Amniotic stem cell (primary cell): ENCODE data around the gene U2AF1L4.

Experiments
- DNase-seq: peaks from one replicate; lab custom pipeline; 2025; lab: John Stamatoyannopoulos, UW

U2AF1L4 gene

DNA sequence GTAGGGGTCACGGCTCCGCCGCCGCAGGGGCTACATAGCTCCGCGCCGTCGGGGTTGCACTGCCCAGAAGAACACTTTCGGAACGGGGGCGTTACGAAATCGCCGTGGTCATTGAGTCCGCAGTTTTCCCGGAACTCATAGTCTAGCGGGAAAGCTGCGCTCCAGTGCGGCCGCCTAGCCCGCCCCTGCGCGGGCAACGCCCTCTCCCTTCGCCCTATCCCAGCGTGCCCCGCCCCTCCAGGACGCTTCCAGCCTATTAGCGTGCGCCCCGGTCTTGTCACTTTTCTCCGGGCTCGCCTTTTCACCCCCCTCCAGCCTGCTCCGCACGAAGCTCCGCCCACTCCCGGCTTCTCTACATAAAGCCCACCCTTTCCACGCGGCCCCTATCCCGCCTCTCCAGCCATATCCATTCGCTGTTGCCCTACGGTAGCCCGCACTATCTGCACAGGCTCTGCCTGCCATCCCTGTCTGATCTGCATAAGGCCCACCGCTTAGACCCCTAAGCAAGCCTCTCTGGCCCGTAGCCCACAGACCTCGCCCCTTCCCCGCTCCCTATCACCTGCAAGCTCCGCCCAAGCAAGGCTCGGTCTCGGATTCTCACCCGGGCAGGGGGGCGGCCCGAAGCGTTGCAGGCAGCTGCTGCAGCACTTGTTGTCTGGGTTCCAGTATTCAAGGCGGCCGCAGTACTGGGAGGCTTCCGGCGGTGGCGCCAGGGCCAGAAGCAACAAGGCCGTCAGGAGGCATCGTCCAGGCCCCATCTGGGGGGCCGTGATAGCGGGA lies 4.6 kb downstream of the U2AF1L4 start:
- DNase-seq: peak; percentile 91

GRCh38 chr19:35740108-35740422 lies 5.2 kb downstream of the U2AF1L4 start:
- DNase-seq: no peak

DNA sequence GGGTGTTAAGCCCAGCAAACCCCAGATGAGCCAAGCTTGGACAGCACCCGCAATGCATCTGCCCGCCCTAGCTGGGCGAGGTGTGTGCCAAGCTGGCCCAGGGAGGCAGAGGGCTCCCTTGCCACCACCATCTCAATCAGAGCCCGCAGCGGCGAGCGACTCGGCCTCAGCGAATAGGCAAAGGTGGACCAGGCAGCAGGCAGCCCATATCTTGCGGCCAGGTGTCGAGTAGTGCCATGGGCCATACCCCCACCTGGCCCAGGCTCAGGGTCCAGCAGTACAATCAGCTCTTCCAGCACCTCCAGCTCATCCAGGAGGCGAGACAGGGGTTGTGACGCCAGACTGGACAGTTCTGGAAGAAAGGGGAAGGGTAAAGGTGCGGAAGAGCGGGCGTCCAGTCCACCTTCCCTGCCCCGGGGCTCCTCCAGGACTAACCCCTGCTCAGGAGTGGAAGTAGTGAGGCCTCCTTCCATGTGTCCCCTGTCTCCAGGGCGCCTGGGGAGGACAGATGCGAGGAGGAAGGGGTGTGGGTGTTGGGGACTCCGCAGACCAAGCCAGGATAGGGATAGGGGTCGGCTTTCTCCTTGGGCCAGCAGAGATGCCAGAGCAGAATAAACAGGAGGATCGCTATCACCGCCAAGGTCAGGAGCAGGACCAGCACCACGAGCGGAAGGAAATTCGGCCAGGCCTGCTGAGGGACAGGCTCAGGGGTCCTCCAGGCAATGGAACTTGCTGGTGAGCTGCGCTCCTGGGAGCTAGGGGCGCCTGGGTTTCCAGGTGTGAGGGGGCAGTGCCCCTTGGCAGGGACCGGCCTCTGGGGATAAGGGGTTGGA lies 5.7 kb downstream of the U2AF1L4 start:
- DNase-seq: no peak

DNA sequence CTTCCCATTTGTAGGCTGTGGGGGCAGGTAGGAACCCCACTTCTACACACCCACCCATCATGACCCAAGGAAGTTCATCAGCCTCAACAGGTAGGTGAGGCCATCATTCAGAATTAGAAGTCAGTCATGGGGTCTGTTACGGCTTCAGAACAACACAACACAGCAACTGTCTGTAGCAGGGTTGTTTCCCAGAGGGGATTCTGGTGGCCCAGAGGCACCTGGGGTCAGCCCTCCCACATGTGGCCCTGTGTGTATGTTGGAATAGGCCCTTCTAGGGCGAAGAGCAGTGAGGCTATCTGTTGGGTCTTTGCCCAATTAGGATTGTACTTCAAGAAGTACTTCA lies 6.4 kb downstream of the U2AF1L4 start:
- DNase-seq: no peak

- no peak for DNase-seq
These were observed 7.0 kb downstream of the U2AF1L4 start for GRCh38 chr19:35738021-35738886.

DNA sequence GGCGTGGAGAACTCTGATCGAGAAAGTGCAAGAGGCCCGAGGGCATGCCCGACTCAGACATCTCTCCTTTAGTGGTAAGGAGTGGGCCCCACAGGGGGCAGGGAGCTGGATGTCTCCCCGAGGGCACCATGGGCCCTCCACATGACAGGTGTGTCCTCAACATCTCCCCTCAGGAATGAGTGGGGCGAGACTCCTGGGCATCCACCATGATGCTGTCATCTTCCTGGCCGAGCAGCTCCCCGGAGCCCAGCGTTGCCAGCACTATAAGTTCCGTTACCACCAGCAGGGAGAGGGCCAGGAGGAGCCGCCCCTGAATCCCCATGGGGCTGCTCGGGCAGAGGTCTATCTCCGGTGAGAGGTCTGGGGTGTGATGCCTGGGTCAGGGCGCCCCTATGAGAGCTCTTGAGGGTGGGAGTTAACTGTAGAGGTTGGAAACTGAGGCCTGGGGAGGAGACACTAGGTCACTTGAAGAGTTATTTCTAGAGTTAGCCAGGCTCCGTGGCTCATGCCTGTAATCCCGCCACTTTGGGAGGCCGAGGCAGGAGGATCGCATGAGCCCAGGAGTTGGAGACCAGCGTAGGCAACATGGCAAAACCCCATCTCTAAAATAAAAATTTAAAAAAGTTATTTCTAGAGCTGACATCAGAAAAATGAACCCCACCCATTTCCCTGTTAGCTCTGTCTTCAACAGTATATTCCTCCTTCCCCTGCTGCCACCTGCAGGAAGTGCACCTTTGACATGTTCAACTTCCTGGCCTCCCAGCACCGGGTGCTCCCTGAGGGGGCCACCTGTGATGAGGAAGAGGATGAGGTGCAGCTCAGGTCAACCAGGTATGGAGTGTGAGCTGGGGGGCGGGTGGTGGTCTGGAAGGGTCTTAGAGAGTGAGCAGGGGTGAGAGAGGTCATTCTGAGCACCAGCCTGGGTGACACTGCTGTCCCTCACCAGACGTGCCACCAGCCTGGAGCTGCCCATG lies 8.0 kb downstream of the U2AF1L4 start:
- DNase-seq: no peak

DNA sequence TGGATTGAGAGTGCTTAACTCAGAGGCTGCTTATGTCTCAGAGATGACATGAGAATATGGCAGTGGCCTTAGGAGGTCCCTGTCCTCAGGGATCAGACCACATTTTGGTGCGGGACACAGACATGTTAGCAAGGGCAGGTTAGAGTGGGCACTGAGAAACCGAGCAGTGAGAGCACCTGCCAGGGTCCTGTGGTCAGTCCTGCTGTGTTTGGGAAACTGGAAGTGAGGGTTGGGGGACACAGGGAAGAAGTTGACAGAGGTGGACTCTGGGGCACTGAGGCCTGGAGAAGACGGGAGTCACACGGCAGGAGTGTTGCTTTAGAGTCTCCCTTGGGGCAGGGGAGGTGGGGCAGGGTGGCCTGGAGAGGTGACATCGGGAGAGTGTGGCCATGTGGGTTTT lies 10.3 kb downstream of the U2AF1L4 start:
- no peak for DNase-seq

DNA sequence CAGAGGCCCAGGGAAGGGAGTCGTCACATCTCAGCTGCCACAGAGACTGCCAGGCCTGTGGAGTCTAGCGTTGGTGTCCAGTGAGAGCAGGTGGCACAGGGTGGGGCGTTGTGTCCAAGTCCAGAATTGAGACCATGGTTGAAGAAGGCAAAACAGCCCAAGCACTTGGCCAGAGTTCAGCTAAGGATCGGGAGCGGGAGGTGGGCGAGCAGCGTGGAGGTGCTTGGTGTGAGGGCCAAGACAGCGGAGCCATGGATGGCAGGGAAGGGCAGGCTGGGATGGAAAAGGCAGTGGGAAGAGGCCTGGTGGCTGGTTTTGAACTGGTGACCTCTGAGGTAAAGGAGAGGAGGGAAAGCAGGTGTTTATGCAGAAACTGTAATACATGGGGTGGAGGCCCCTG lies 10.9 kb downstream of the U2AF1L4 start:
- DNase-seq: no peak

- DNase-seq: no peak
These were observed 11.8 kb downstream of the U2AF1L4 start for GRCh38 chr19:35733180-35734125.

DNA sequence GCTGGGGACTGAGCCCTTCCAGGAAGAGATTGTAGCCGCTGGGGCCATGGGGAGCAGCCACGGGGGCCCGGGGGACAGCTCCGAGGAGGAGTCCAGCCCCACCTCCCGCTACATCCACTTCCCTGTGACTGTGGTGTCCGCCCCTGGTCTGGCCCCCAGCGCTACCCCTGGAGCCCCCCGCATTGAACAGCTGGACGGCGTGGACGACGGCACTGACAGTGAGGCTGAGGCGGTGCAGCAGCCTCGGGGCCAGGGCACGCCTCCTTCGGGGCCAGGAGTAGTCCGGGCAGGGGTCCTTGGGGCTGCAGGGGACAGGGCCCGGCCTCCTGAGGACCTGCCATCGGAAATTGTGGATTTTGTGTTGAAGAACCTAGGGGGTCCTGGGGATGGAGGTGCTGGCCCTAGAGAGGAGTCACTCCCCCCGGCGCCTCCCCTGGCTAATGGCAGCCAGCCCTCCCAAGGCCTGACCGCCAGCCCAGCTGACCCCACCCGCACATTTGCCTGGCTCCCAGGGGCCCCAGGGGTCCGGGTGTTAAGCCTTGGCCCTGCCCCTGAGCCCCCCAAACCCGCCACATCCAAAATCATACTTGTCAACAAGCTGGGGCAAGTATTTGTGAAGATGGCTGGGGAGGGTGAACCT lies 12.6 kb downstream of the U2AF1L4 start:
- DNase-seq: no peak

- no peak for DNase-seq
These were observed 13.3 kb downstream of the U2AF1L4 start for GRCh38 chr19:35731779-35732405.

DNA sequence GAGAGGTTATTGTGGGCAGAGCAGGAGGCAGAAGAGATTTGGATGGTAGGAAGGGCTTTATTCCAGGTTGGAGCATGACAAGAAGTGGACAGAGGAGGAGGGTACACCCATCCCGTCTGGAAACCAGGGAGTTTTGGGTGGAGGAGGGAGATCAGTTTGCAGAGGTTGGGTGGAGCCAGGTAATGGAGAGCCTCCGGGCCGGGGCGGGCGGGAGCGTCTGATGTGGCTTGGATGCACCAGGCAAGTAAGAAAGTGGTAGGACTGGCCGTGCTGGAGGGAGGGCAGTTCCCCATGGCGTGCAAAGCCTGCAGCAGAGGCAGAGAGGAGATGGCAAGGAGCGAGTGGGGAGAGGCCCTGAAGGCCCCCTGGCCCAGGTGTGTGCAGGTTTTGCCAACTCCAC lies 13.9 kb downstream of the U2AF1L4 start:
- DNase-seq: no peak

DNA sequence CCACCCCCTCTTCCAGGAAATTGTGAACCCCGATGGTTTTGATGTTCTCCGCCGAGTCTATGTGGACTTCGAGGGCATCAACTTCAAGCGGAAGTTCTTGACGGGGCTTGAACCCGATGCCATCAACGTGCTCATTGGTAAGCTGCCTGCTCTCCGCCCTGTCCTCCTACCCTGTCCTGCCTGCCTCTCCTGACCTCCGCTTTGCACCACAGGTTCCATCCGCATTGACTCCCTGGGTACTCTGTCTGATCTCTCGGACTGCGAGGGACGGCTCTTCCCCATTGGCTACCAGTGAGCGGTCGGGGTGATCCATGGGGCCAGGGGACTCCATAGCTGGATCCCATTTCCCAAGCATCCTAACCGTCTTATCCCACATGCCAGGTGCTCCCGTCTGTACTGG lies 14.9 kb downstream of the U2AF1L4 start:
- no peak for DNase-seq

DNA sequence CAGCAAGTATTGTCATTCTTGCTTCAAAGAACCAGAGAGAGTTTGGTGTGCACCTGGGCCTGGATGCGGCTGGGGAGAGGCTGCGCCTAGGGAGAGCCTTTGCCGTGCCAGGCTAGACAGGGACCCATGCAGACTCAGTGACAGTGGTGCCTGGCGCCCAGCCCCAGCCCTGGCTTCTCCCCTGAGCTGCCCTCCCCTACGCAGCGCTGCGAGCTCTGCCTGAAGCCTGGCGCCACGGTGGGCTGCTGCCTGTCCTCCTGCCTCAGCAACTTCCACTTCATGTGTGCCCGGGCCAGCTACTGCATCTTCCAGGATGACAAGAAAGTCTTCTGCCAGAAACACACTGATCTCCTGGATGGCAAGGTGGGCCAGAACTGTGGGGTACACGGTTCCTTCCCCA lies 15.5 kb downstream of the U2AF1L4 start:
- no peak for DNase-seq

DNA sequence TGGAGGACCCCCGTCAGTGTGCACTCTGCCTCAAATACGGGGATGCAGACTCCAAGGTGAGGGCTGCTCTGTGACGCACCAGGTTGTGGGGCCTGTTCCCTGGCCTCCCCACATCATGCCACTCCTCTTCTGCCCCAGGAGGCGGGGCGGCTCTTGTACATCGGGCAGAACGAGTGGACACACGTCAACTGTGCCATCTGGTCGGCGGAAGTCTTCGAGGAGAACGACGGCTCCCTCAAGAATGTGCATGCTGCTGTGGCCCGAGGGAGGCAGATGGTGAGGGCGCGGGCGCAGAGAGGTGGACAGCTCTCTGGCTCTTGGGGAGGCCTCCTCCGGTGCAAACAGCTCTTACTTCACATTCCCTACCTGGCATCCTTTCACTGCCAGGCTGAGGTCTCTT lies 16.2 kb downstream of the U2AF1L4 start:
- DNase-seq: no peak

DNA sequence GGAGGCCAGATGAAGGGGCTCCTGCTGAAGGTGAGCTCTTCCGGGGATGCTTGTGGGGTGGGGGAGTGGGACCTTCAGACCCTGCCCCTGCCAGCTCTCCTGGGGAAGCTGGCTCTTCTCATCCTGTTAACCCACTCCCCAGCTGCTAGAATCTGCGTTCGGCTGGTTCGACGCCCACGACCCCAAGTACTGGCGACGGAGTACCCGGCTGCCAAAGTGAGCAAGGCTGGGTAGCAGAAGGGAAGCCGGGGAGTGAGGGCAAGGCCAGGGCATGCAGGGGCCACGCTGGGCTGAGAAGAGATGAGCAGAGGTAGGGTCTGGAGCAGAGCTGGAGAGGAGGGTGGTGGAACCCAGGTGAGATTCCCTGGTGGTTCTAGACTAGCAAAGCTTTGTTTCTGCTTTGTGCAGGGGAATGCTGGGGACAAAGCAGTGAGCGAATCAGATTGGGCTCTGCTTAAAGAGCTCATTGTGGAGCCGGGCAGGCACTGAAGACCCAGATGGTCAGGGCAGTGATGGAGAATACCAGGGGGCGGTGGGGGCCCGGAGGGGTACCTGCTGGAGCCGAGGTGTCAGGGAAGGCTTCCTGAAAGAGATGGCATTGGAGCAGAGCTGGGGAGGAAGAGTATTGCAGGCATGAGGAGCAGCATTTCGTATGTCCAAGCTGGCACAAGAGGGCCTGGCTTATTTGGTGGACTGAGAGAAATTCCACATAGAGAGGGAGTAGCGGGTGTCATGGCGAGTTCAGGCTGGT lies 17.1 kb downstream of the U2AF1L4 start:
- no peak for DNase-seq

DNA sequence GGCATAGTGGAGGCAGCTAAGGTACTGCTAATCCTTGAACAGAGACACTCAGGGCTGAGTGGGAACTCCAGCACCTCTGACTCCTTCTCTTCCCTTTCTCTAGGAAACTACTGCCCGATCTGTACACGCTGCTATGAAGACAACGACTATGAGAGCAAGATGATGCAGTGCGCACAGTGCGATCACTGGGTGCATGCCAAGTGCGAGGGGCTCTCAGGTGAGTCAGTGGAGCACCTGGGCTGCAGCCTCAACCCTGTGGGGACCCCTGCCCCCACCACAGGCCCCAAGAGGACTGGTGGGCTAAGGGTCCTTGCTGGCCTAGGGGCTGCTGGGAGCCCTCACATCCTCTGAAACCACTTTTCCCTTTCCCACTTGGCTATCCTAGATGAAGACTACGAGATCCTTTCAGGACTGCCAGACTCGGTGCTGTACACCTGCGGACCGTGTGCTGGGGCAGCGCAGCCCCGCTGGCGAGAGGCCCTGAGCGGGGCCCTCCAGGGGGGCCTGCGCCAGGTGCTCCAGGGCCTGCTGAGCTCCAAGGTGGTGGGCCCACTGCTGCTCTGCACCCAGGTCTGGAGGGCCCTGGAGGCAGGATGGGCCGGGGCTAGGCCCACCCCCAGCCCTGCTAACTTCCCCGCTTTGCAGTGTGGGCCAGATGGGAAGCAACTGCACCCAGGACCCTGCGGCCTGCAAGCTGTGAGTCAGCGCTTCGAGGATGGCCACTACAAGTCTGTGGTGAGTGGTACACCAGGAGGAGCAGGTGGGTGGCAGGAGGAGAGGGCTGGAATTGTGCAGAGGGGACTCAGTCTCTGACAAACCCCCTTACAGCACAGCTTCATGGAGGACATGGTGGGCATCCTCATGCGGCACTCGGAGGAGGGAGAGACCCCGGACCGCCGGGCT lies 17.9 kb downstream of the U2AF1L4 start:
- DNase-seq: no peak
